Adrenal gland (tissue), 5 donors: ENCODE measurements around the gene ZBED5.

ENCODE experiments used
- CTCF ChIP-seq, 6 experiments: fragments of 450-650 bp in 4 of 6; fragments of 200-600 bp in 2 of 6; sonication (generic) in 1 of 6; IDR thresholded peaks; 1 replicate in 5 of 6; 2 replicates in 1 of 6; pipeline versions ENCODE4 v1.5.1 to v1.8.0; 2016 to 2021; ENCODE audit warnings: antibody characterized with exemption in 6 of 6, mild to moderate bottlenecking in 2 of 6, moderate library complexity in 1 of 6
- POLR2A ChIP-seq, 2 donors: fragments of 450-650 bp; IDR thresholded peaks; one replicate each; pipeline ENCODE4 v1.6.1; 2017; ENCODE audit warnings: antibody characterized with exemption in 2 of 2, mild to moderate bottlenecking in 2 of 2, moderate library complexity in 1 of 2
- donor health status: DM: no; HTN: no; CAD: no.

- TF ChIP-seq CTCF (IDR thresholded peaks at IDR 0.05) (no peak), POLR2A (IDR thresholded peaks at IDR 0.05) (no peak)
Measured at GRCh38 chr11:10876158-10876557, 18.3 kb upstream of the ZBED5 start.
